ENCODE measurements around the gene GNPDA1. TPM values are rescaled to one million over a fixed set of nuclear protein-coding genes. Genes with fewer than 3 reads are reported as not detected.
A peak's percentile ranks its signal among the peaks of the same experiment; 100 is the strongest.

The GNPDA1 gene
- total and polyA plus RNA-seq, 9 of the 15 experiments (the other 6 are each of a cell fraction or from before 2014, with no cell fraction given), result 14.1 to 145 (median 52.2) TPM

- TF ChIP-seq AFF1 (IDR thresholded peaks at IDR 0.05; ENCODE audit: low read depth in 1 of 2, partially characterized antibody in 2 of 2), result peak in 1 of 2 experiments; percentile 67
- no peak for TF ChIP-seq ZNF75A (CRISPR knock-in tag; IDR thresholded peaks at IDR 0.05)
- peak; percentile 14; the same call in 1 of the 2 replicates for TF ChIP-seq STAT5A (IDR thresholded peaks at IDR 0.05; ENCODE audit: borderline replicate concordance, low read length)
- TF ChIP-seq PHB2 (IDR thresholded peaks at IDR 0.05; ENCODE audit: low read depth), result no peak
- TF ChIP-seq CC2D1A (IDR thresholded peaks at IDR 0.05), result peak; percentile 74
- TF ChIP-seq MAZ (CRISPR knock-in tag; conservative IDR thresholded peaks at IDR 0.05 in 1 of 2, IDR thresholded peaks at IDR 0.05 in 1 of 2), result 0 out of 4 replicates have a peak, but pooled peaks have one; percentile 25 to 38
- TF ChIP-seq, protein P1, sequence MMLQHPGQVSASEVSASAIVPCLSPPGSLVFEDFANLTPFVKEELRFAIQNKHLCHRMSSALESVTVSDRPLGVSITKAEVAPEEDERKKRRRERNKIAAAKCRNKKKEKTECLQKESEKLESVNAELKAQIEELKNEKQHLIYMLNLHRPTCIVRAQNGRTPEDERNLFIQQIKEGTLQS (IDR thresholded peaks at IDR 0.05), result peak; percentile 18; the same call in 1 of the 2 replicates
- TF ChIP-seq, protein P1 (CRISPR knock-in tag; conservative IDR thresholded peaks at IDR 0.05), result no peak
- TF ChIP-seq RCOR1 (IDR thresholded peaks at IDR 0.05; ENCODE audit: borderline replicate concordance in 1 of 2, low read depth in 2 of 2, low read length in 2 of 2), result peak in 1 of 2 experiments; percentile 71; a peak in 2 of 4 replicates
- peak; percentile 35; the same call in 1 of the 2 replicates for TF ChIP-seq MBD2 (IDR thresholded peaks at IDR 0.05; ENCODE audit: borderline replicate concordance, low read depth)
- no peak for TF ChIP-seq FOXA3 (CRISPR knock-in tag; conservative IDR thresholded peaks at IDR 0.05 in 1 of 2, IDR thresholded peaks at IDR 0.05 in 1 of 2)
- no peak for TF ChIP-seq FOXP1 (CRISPR knock-in tag; IDR thresholded peaks at IDR 0.05)
- peak; percentile 21 for TF ChIP-seq NFYB (IDR thresholded peaks at IDR 0.05; ENCODE audit: extremely low read depth, insufficient read length)
- TF ChIP-seq TBP (optimal IDR thresholded peaks at IDR 0.05; ENCODE audit: low read depth, low read length), result peak; percentile 58
- TF ChIP-seq NR2C2 (CRISPR knock-in tag; IDR thresholded peaks at IDR 0.05), result no peak
- TF ChIP-seq NR2C2 (tag; IDR thresholded peaks at IDR 0.05), result peak; percentile 62
- 0 out of 2 replicates have a peak, but pooled peaks have one; percentile 33 for TF ChIP-seq PML (IDR thresholded peaks at IDR 0.05; ENCODE audit: low read length)
- TF ChIP-seq MEF2A (IDR thresholded peaks at IDR 0.05; ENCODE audit: control insufficient read depth, low read depth, low read length), result no peak
- peak; percentile 70 for TF ChIP-seq MEIS2 (IDR thresholded peaks at IDR 0.05; ENCODE audit: partially characterized antibody)
- 0 out of 2 replicates have a peak, but pooled peaks have one; percentile 37 for TF ChIP-seq RNF2 (IDR thresholded peaks at IDR 0.05)
- TF ChIP-seq ELF1 (tag; IDR thresholded peaks at IDR 0.05), result peak; percentile 94
- peak; percentile 79 for TF ChIP-seq CREM (IDR thresholded peaks at IDR 0.05; ENCODE audit: low read depth)
- TF ChIP-seq ZNF316 (IDR thresholded peaks at IDR 0.05), result peak; percentile 89
- TF ChIP-seq KDM5B (IDR thresholded peaks at IDR 0.05; ENCODE audit: insufficient replicate concordance, low read depth, low read length), result peak; percentile 61
- 0 out of 2 replicates have a peak, but pooled peaks have one; percentile 14 for TF ChIP-seq ZNF24 (IDR thresholded peaks at IDR 0.05)
- peak; percentile 67 for TF ChIP-seq NBN (IDR thresholded peaks at IDR 0.05; ENCODE audit: low read depth)
- TF ChIP-seq RBM17 (IDR thresholded peaks at IDR 0.05; ENCODE audit: borderline replicate concordance, low read depth, low read length), result no peak
Observed at GRCh38 chr5:142024771-142025304, 12.0 kb upstream of the GNPDA1 start (continued).
